ENCODE results near the gene ASB16. TPM values are rescaled to one million over a fixed set of nuclear protein-coding genes. Genes with fewer than 3 reads are reported as not detected.
A peak's percentile ranks its signal among the peaks of the same experiment; 100 is the strongest.

ASB16 gene
- total RNA-seq, 4 donors from 2014 or later, result 0.19 TPM; not detected in 3

DNA sequence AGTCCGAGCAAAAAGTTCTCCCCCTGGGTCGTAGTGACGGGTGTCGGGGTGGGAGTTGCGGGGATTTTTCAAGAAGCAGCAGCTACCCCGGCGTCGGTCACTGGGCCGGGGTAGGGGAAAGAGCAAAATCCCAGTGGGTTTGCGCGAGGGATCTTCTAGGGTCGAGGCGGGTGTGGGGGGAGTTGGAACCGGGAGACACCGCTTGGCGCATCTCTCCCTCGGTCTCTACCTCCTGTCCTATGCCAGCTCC, 51.3 kb downstream of the ASB16 start:
- DNase-seq (ENCODE audit: low spot score) (no peak), ATAC-seq (ENCODE audit: low FRiP score) (no peak)
- no peak for TF ChIP-seq CTCF (IDR thresholded peaks at IDR 0.05)

- ATAC-seq (ENCODE audit: low FRiP score) (peak; percentile 26), DNase-seq (ENCODE audit: low spot score) (no peak)
Observed at GRCh38 chr17:44222112-44222869, 51.8 kb downstream of the ASB16 start.

GRCh38 chr17:44223541-44224071, 53.1 kb downstream of the ASB16 start:
- ATAC-seq (ENCODE audit: low FRiP score) (no peak), DNase-seq (ENCODE audit: low spot score) (no peak)
- TF ChIP-seq CTCF (IDR thresholded peaks at IDR 0.05), result no peak

More at GRCh38 chr17:44222112-44222869, 51.8 kb downstream of the ASB16 start:
- TF ChIP-seq CTCF (IDR thresholded peaks at IDR 0.05), result no peak

Small RNA genes within 50 kb of the gene (small RNA-seq; reads per million reads assigned to genes)
- not detected for gene MIR6782
- gene RNU6-131P, result not detected

Other genes with a start within 250 kb of the ASB16 start
- not detected for gene PPY, start 228.2 kb upstream of the ASB16 start, total RNA-seq
- gene PYY, start 216.8 kb upstream of the ASB16 start, total RNA-seq, result not detected
- 1 to 10 TPM in 1 of 4 donors, under 1 TPM in 3; 0.37 to 1.6 (median 0.77) TPM for gene NAGS, start 166.1 kb upstream of the ASB16 start, total RNA-seq
- gene TMEM101, start 155.7 kb upstream of the ASB16 start, total RNA-seq, result 10 to 100 TPM; 17.3 to 37.0 (median 26.8) TPM
- 10 to 100 TPM; 24.6 to 52.9 (median 47.4) TPM for gene LSM12, start 104.0 kb upstream of the ASB16 start, total RNA-seq
- 10 to 100 TPM; 30.1 to 58.3 (median 39.0) TPM for gene G6PC3, start 100.0 kb upstream of the ASB16 start, total RNA-seq
- gene HDAC5, start 47.1 kb upstream of the ASB16 start, total RNA-seq, result 10 to 100 TPM; 52.5 to 91.9 (median 62.4) TPM
- 1 to 10 TPM; 1.0 to 5.2 (median 1.5) TPM for gene HROB, start 28.8 kb upstream of the ASB16 start, total RNA-seq
- 10 to 100 TPM; 31.7 to 41.2 (median 35.8) TPM for gene TMUB2, start 16.3 kb downstream of the ASB16 start, total RNA-seq
- 10 to 100 TPM; 37.8 to 55.2 (median 45.0) TPM for gene ATXN7L3, start 29.2 kb downstream of the ASB16 start, total RNA-seq
- 10 to 100 TPM; 32.9 to 60.2 (median 41.2) TPM for gene UBTF, start 49.0 kb downstream of the ASB16 start, total RNA-seq
- 1 to 10 TPM in 1 of 4 donors, under 1 TPM in 3; 0.16 to 1.2 (median 0.56) TPM for gene SLC4A1, start 97.4 kb downstream of the ASB16 start, total RNA-seq
- gene RUNDC3A, start 137.9 kb downstream of the ASB16 start, total RNA-seq, result under 1 TPM in 1 of 4 donors, not detected in 3; 0.84 TPM
- 10 to 100 TPM; 46.0 to 75.7 (median 60.7) TPM for gene SLC25A39, start 154.1 kb downstream of the ASB16 start, total RNA-seq
- gene GRN, start 174.6 kb downstream of the ASB16 start, total RNA-seq, result 100 to 1,000 TPM; 275 to 379 (median 316) TPM
- gene FAM171A2, start 193.1 kb downstream of the ASB16 start, total RNA-seq, result 1 to 10 TPM in 1 of 4 donors, under 1 TPM in 3; 0.56 to 3.5 (median 0.95) TPM
- 1 to 10 TPM in 2 of 4 donors, under 1 TPM in 2; 0.72 to 1.6 (median 1.0) TPM for gene ITGA2B, start 218.9 kb downstream of the ASB16 start, total RNA-seq

All from omental fat pad (tissue), 4 donors.